Tibial artery (tissue), 4 donors: ENCODE data around the gene NPAS3.

Source experiments
- DNase-seq, 2 donors: peaks; one replicate each; pipeline ENCODE4 v3.0.0-alpha.2; 2019
- H3K27ac ChIP-seq, 2 donors: fragments of 200-600 bp; sonication (generic) in 1 of 2; 1 replicate in 1 of 2; 2 replicates in 1 of 2; pipeline ENCODE4 v1.5.1; 2018 to 2019; ENCODE audit warnings: mild to moderate bottlenecking in 1 of 2
- H3K27me3 ChIP-seq, 2 donors: fragments of 200-600 bp; sonication (generic) in 1 of 2; one replicate each; pipeline versions ENCODE4 v1.5.1 to v1.6.0; 2016 to 2019
- H3K36me3 ChIP-seq, 3 donors: fragments of 200-600 bp; sonication (generic) in 2 of 3; one replicate each; pipeline ENCODE4 v1.5.1; 2016 to 2019; ENCODE audit warnings: mild to moderate bottlenecking in 2 of 3
- H3K4me1 ChIP-seq, 4 donors: fragments of 200-600 bp; sonication (generic) in 2 of 4; 1 replicate in 3 of 4; 2 replicates in 1 of 4; pipeline ENCODE4 v1.5.1; 2016 to 2019
- H3K4me3 ChIP-seq, 2 donors: fragments of 200-600 bp; sonication (generic) in 1 of 2; 1 replicate in 1 of 2; 2 replicates in 1 of 2; pipeline ENCODE4 v1.5.1; 2018 to 2019; ENCODE audit warnings: mild to moderate bottlenecking in 2 of 2
- H3K9me3 ChIP-seq, 3 donors: fragments of 200-600 bp; sonication (generic) in 1 of 3; one replicate each; pipeline ENCODE4 v1.5.1; 2016 to 2019
- CTCF ChIP-seq, 2 experiments: fragments of 200-600 bp in 1 of 2; fragments of 450-650 bp in 1 of 2; IDR thresholded peaks; one replicate each; pipeline ENCODE4 v1.5.1; 2017 to 2019; ENCODE audit warnings: antibody characterized with exemption in 2 of 2, mild to moderate bottlenecking in 1 of 2, moderate library complexity in 1 of 2
- intact Hi-C: fragments of 100-400 bp; cut with DNase I; formaldehyde crosslinking; loops from one replicate; pipeline ENCODE4 v1.15.0; 2023; ENCODE audit warnings: low total_unique reads

Gene NPAS3

DNA sequence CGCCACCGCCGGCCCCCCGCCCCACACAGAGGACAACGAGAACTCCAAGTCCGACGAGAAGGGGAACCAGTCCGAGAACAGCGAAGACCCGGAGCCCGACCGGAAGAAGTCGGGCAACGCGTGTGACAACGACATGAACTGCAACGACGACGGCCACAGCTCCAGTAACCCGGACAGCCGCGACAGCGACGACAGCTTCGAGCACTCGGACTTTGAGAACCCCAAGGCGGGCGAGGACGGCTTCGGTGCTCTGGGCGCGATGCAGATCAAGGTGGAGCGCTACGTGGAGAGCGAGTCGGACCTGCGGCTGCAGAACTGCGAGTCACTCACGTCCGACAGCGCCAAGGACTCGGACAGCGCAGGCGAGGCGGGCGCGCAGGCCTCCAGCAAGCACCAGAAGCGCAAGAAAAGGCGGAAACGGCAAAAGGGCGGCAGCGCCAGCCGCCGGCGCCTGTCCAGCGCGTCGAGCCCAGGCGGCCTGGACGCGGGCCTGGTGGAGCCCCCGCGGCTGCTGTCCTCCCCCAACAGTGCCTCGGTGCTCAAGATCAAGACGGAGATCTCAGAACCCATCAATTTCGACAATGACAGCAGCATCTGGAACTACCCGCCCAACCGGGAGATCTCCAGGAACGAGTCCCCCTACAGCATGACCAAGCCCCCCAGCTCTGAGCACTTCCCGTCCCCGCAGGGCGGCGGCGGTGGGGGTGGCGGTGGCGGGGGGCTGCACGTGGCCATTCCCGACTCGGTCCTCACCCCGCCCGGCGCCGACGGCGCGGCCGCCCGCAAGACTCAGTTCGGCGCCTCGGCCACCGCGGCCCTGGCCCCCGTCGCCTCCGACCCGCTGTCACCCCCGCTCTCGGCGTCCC lies 861.3 kb downstream of the NPAS3 start:
- H3K36me3 ChIP-seq, result no peaks in the 10 kb centered on the region
- no peaks in the 10 kb centered on the region for H3K9me3 ChIP-seq
- H3K27ac ChIP-seq, result no peak overlapping the region
- peaks cover 0 to 27% of the 10 kb centered on the region in 2 donors for H3K27me3 ChIP-seq
- no peak for TF ChIP-seq CTCF (IDR thresholded peaks at IDR 0.05)
- peaks cover 0 to 7% (median 5%) of the 10 kb centered on the region in 4 donors for H3K4me1 ChIP-seq
- DNase-seq, result peak in 1 of 2 donors; percentile 67
- peak overlapping the region; percentile 3 to 42 for H3K4me3 ChIP-seq
- intact Hi-C loops, result loop anchor here (10.0 kb wide), 1 partner anchor 865 kb away; the partner anchor contains the start of gene NPAS3

DNA sequence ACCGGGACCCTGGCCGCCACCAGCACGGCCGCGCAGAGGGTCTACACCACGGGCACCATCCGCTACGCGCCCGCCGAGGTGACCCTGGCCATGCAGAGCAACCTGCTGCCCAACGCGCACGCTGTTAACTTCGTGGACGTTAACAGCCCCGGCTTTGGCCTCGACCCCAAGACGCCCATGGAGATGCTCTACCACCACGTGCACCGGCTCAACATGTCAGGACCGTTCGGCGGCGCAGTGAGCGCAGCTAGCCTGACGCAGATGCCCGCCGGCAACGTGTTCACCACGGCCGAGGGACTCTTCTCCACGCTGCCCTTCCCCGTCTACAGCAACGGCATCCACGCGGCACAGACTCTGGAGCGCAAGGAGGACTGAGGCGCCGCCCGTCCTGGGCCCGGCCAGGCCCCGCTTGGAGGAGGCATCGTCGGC lies 862.1 kb downstream of the NPAS3 start:
- peaks cover 0 to 27% of the 10 kb centered on the region in 2 donors for H3K27me3 ChIP-seq
- no peak for DNase-seq

GRCh38 chr14:33802737-33803136 lies 864.1 kb downstream of the NPAS3 start:
- intact Hi-C loops, result no loop called here
- Histone ChIP-seq H3K27ac (no peak overlapping the region), H3K36me3 (no peaks in the 10 kb centered on the region), H3K9me3 (no peaks in the 10 kb centered on the region), H3K27me3 (peaks cover 0 to 27% of the 10 kb centered on the region in 2 donors), H3K4me1 (peaks cover 0 to 6% (median 4%) of the 10 kb centered on the region in 4 donors), H3K4me3 (no peak overlapping the region)
- TF ChIP-seq CTCF (IDR thresholded peaks at IDR 0.05), result no peak
- DNase-seq, result no peak

More for the DNA sequence above, 862.1 kb downstream of the NPAS3 start:
- no peaks in the 10 kb centered on the region for H3K36me3 ChIP-seq
- intact Hi-C loops, result no loop called here
- H3K4me3 ChIP-seq, result peak overlapping the region in 1 of 2 donors; percentile 42
- no peak overlapping the region for H3K27ac ChIP-seq
- H3K9me3 ChIP-seq, result no peaks in the 10 kb centered on the region
- no peak for TF ChIP-seq CTCF (IDR thresholded peaks at IDR 0.05)
- peaks cover 0 to 6% (median 4%) of the 10 kb centered on the region in 4 donors for H3K4me1 ChIP-seq

DNA sequence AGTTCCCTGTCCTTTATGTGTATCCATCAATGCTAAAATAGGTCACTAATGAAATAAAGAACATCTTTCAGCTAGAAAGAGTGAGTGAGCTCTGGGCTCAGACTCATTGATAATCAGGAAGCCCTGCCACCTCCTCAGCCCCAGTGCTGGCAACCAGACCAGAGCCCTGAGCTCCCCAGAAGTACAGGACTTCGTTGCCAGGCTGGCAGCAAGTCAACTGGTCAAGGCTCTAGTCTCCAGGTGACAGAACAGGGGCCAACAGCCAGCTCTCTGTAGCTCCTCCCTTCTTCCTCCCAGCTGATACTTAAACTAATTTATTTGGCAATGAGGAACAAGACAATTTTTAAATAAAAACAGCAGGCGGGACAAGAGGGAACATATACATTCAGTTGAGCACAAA lies 866.9 kb downstream of the NPAS3 start:
- no peak overlapping the region for H3K27ac ChIP-seq
- DNase-seq, result no peak
- no peaks in the 10 kb centered on the region for H3K36me3 ChIP-seq
- H3K4me3 ChIP-seq, result no peak overlapping the region
- H3K27me3 ChIP-seq, result peaks cover 0 to 7% of the 10 kb centered on the region in 2 donors
- no peaks in the 10 kb centered on the region for H3K4me1 ChIP-seq
- TF ChIP-seq CTCF (IDR thresholded peaks at IDR 0.05), result no peak
- intact Hi-C loops, result no loop called here
- no peaks in the 10 kb centered on the region for H3K9me3 ChIP-seq

- H3K36me3 ChIP-seq, result no peaks in the 10 kb centered on the region
- H3K4me3 ChIP-seq, result no peak overlapping the region
- H3K9me3 ChIP-seq, result no peaks in the 10 kb centered on the region
- no peak for DNase-seq
- intact Hi-C loops, result no loop called here
- no peak for TF ChIP-seq CTCF (IDR thresholded peaks at IDR 0.05)
- H3K27me3 ChIP-seq, result no peaks in the 10 kb centered on the region
- no peaks in the 10 kb centered on the region for H3K4me1 ChIP-seq
- H3K27ac ChIP-seq, result no peak overlapping the region
Observed at GRCh38 chr14:33806905-33807304, 868.2 kb downstream of the NPAS3 start.
